DMS53 treated with DMSO at 0.1 percent for 48 hours (cell line): ENCODE measurements around the gene CDC42EP5.
"Not testable (repeated sequence)": the region's sequence is repeated elsewhere in the genome, so short reads cannot be mapped to it uniquely, and the experiment has no call there.

ENCODE experiments used
- DNase-seq: peaks from one replicate; lab custom pipeline; 2025; ENCODE audit not compliant: unreplicated experiment; lab: John Stamatoyannopoulos, UW

The CDC42EP5 gene, protein sequence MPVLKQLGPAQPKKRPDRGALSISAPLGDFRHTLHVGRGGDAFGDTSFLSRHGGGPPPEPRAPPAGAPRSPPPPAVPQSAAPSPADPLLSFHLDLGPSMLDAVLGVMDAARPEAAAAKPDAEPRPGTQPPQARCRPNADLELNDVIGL

DNA sequence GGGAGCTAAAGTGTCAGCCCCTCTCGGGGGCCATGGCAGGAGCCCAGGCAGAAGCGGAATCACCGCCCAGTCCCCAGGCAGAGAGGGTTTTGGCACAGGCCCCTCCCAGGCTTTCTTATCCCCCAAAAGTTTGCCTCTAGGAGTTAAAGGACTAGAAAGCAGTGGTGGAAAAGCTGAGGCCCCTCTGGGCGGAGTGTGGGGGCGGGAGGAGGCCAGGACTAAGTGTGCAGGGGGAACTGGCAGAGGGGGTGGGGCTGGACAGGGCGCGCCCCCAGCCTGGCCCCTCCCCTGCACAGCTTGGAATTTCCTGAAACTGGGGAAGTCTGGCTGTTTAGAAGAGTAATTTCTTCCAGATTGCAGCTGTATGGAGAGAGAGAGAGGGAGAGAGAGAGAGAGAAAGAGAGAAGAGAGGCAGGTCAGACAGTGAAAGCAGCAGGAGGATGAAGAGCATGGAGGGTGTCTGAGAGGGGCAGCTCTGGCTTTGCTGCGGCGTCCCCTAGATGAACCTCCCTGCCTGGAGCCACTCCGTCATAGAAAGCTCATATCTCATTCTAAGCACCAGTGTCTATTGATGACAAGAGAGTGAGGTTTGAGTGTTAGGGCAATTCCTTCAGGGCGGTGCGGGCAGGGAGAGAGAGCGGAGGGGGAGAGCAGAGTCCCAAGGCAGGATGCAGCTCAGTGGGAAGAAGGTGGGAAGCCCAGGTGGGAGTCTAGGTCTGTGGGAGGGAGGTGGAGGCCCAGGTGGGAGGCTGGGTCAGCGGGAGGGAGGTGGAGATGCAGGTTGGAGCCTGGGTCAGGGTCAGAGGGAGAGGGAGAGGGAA, at the start of gene CDC42EP5:
Gene CDC42EP5 (minus strand): TSS at position 226 of the 821 bp plus-strand sequence. CDS start 7,749 bp downstream, outside the sequence.
- DNase-seq, result no peak

GRCh38 chr19:54521860-54522513, 48.9 kb upstream of the CDC42EP5 start:
- DNase-seq, result no peak

- DNase-seq, result no peak
Observed at GRCh38 chr19:54521022-54521859, 48.1 kb upstream of the CDC42EP5 start.

DNA sequence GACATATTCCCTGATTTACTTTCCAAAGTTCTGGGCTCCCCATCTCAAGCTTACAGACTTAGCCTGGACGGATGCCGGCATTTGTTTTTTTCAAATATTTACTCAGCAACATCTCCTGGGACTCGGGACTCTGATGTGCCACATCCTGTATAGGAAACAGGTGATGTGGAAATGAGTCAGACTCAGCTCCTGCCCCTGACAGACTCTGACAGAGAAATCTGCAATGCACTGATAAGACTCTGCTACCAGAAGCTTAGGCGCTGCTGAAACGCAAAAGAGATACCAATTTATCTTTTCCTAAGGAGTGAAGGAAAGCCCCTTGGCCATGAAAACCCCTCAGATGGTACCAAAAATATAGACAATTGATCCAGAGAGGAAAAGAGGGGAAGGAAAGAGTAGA, 45.7 kb upstream of the CDC42EP5 start:
- peak; percentile 35 for DNase-seq

DNA sequence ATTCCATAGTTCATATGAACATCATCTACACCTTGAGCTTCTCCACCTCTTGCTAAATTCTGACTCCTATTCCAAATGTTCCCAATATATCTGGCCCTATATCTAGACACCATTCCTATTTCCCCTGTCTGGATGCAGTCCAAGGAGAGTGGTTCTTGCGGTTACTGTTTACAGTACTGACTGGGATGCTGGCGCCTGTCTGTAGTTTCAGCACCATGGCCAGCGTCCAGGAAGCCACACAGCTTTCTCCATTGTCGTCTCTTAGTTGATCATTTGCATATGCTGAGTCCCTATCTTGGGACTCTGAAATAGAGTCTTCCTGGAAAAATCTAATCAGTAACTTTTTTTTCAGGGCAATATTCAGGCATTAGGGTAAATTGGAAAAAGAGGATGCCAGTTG, 44.4 kb upstream of the CDC42EP5 start:
- no peak for DNase-seq

DNA sequence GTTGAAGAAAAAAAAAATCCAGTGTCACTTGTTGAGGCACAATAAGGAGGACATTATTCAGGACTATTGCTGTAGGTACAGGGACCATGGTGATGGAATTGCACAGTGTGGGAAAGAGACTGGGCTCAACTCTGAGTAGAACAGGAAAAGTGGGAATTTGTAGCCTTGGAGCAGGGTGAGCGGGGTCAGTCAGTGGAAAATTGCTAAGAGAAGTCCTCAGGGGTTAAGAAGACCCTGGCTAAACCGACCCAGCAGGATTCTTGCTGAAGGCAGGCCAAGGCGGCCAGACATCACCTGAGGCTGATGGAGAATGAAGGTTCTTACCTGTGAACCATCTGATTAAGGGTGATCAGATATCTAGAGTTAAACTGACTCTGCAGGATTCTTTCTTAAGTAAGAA, 42.1 kb upstream of the CDC42EP5 start:
- no peak for DNase-seq

GRCh38 chr19:54509200-54509940, 36.3 kb upstream of the CDC42EP5 start:
- not testable (repeated sequence) for DNase-seq

- not testable (repeated sequence) for DNase-seq
Observed at GRCh38 chr19:54508487-54508886, 35.4 kb upstream of the CDC42EP5 start.

DNA sequence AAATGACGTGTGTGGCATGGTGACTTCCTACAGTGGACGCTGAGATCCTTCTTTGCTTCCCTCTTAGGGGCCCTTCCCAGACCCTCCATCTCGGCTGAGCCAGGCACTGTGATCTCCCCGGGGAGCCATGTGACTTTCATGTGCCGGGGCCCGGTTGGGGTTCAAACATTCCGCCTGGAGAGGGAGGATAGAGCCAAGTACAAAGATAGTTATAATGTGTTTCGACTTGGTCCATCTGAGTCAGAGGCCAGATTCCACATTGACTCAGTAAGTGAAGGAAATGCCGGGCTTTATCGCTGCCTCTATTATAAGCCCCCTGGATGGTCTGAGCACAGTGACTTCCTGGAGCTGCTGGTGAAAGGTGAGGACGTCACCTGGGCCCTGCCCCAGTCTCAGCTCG, 34.7 kb upstream of the CDC42EP5 start:
- no peak for DNase-seq

DNA sequence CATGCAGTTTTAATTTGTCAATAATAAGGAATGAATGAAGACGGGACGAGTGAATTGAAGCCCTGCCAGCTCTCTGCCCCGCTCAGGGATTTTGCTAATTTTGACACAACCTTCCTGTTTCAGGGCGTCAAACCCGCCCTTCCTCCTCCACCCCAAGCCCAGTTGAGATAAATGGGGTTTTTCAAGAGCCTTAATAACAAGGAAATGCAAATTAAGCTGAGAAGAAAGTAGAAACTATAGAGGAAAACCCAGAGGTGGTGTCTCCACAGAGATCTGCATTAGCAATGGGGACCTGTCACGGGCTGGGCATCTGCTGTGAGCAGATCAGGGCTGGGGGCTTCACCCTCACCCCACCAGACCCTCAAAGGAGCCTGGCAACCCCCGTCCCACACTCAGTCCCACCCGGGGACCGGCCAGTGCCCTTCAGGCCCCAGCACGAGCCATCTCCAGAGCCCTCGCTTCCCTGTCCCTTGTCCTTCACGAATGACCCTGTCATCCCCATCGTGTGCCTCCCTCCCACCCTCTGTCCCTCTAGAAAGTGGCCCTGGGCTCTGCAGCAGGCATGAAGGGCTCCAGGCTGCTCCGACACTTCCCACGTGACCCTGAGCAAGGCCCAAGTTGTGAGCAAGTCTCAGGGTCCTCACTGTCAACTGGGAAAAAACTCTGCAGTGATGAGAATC, 34.1 kb upstream of the CDC42EP5 start:
- not testable (repeated sequence) for DNase-seq

DNA sequence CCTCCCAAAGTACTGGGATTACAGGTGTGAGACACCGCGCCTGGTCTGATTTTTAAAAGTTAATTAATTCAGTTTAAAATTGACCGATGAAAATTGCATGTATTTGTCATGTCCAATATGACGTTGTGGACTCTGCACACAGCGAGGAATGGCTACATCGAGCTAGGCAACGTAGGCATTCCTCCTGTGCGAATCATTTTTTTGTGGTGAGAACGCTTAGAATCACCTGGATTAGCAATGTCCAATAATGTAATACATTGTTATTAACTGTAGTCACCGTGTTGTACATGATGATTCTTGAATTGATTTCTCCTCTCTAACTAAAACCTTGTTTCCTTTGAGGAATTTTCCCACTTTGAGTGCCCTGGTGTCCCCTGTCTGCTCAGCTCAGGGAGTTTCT, 33.0 kb upstream of the CDC42EP5 start:
- no peak for DNase-seq

- not testable (repeated sequence) for DNase-seq
Observed at GRCh38 chr19:54505542-54505941, 32.4 kb upstream of the CDC42EP5 start.

- no peak for DNase-seq
Observed at GRCh38 chr19:54502518-54503048, 29.5 kb upstream of the CDC42EP5 start, which contains the start of gene LAIR2. LAIR2 (plus strand) TSS chr19:54502831; CDS start chr19:54502919, 88 bp downstream.

- not testable (repeated sequence) for DNase-seq
Observed at GRCh38 chr19:54498451-54498772, 25.3 kb upstream of the CDC42EP5 start.

- DNase-seq, result not testable (repeated sequence)
Observed at GRCh38 chr19:54497747-54498450, 24.8 kb upstream of the CDC42EP5 start.

DNA sequence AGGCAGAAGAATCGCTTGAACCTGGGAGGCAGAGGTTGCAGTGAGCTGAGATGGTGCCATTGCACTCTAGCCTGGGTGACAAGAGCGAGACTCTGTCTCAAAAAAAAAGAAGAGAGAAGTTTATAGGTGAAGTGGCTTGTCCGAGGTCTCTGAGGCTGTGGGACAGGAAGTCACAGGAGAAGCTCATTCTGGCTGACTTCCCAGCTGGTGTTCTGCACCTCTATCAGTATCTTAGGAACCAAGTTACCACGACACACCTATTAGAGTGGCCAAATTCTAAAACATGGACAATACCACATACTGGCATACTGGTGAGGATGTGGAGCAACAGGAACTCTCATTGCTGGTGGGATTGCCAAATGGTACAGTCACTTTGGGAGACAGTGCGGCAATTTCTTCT, 22.2 kb upstream of the CDC42EP5 start:
- not testable (repeated sequence) for DNase-seq

GRCh38 chr19:54493967-54494585, 21.0 kb upstream of the CDC42EP5 start:
- no peak for DNase-seq

- not testable (repeated sequence) for DNase-seq
Observed at GRCh38 chr19:54493056-54493455, 20.0 kb upstream of the CDC42EP5 start.

GRCh38 chr19:54492568-54492967, 19.5 kb upstream of the CDC42EP5 start:
- no peak for DNase-seq
